HepG2 (cell line): Measurements from ENCODE around the gene GPA33. TPM values are rescaled to one million over a fixed set of nuclear protein-coding genes. Genes with fewer than 3 reads are reported as not detected.

Experiments used
- ATAC-seq: fragments of 200-7000 bp; cut with Tn5 transposase; 3 replicates; pipeline ENCODE4 v1.9.1; 2020; ENCODE audit warnings: mild to moderate bottlenecking, moderate library complexity
- BruUV-seq: library from RNA; stranded (reverse); fragments of 400-500 nt; replicated peaks from 2 replicates; lab custom pipeline; 2021; lab: Mats Ljungman, UMichigan
- CTCF ChIA-PET: fragments of 300-600 bp; formaldehyde crosslinking; extraction: SDS; loops from one replicate; lab custom pipeline; 2021; ENCODE audit warnings: low total read pairs, inconsistent platforms, low intra/inter-chr PET ratio; lab: Yijun Ruan, JAX
- POLR2A ChIA-PET: fragments of 350-600 bp; sonication (Branson Sonifier 250); formaldehyde crosslinking; loops from one replicate; lab custom pipeline; 2020; ENCODE audit warnings: antibody characterized with exemption, inconsistent platforms; lab: Yijun Ruan, JAX
- DNase-seq: peaks from one replicate; pipeline ENCODE4 v3.0.0-alpha.2; 2015; ENCODE audit warnings: low spot score
- FAIRE-seq: peaks from 3 replicates; lab custom pipeline; 2011; peaks lifted over from hg19 to GRCh38; lab: Jason Lieb, UNC
- H2AFZ ChIP-seq: one replicate; pipeline ENCODE4 v1.6.1; 2011; ENCODE audit warnings: low read length, inconsistent platforms
- H3K27ac ChIP-seq: fragments of 300-600 bp; 3 replicates; pipeline ENCODE4 v1.8.0; 2011; ENCODE audit warnings: mixed run types, mild to moderate bottlenecking, mixed read lengths, low read length, inconsistent platforms; ENCODE audit not compliant: insufficient read depth; ENCODE audit errors: extremely low read length
- H3K27me3 ChIP-seq, 2 experiments: fragments of 200-600 bp in 1 of 2; 2 replicates in 1 of 2; 3 replicates in 1 of 2; pipeline versions ENCODE4 v1.6.0 to v1.8.0; 2011; ENCODE audit warnings: low read length in 2 of 2, mild to moderate bottlenecking in 2 of 2, moderate library complexity in 2 of 2, inconsistent platforms in 1 of 2; ENCODE audit not compliant: insufficient read depth in 2 of 2, control insufficient read depth in 1 of 2
- H3K36me3 ChIP-seq, 2 experiments: fragments of 200-600 bp in 1 of 2; replicated peaks in 1 of 2; 2 replicates in 1 of 2; 3 replicates in 1 of 2; pipeline versions ENCODE4 v1.5.1 to v1.8.0; 2011; ENCODE audit warnings: low read length in 2 of 2, inconsistent platforms in 1 of 2; ENCODE audit not compliant: insufficient read depth in 2 of 2, control insufficient read depth in 1 of 2
- H3K4me1 ChIP-seq: 2 replicates; pipeline ENCODE4 v1.5.1; 2012; ENCODE audit warnings: low read length, inconsistent platforms; ENCODE audit not compliant: insufficient read depth
- H3K4me2 ChIP-seq: 2 replicates; pipeline ENCODE4 v1.6.0; 2011; ENCODE audit warnings: low read depth, low read length, inconsistent platforms
- H3K4me3 ChIP-seq, 3 experiments: fragments of 200-600 bp in 1 of 3; sonication (generic), shearing (Covaris generic) in 1 of 3; replicated peaks in 1 of 3; 2 replicates each; pipeline ENCODE4 v1.5.1; 2011 to 2016; ENCODE audit warnings: low read length in 3 of 3, inconsistent platforms in 2 of 3, low read depth in 2 of 3, mild to moderate bottlenecking in 2 of 3, control low read depth in 1 of 3, mixed read lengths in 1 of 3; ENCODE audit not compliant: insufficient read depth in 1 of 3
- H3K79me2 ChIP-seq: one replicate; pipeline ENCODE4 v1.6.1; 2011; ENCODE audit warnings: low read length, inconsistent platforms; ENCODE audit not compliant: insufficient read depth
- H3K9ac ChIP-seq: 2 replicates; pipeline ENCODE4 v1.6.0; 2011; ENCODE audit warnings: mild to moderate bottlenecking, low read depth, low read length, inconsistent platforms; ENCODE audit not compliant: insufficient read depth
- H3K9me3 ChIP-seq: 2 replicates; pipeline ENCODE4 v1.5.1; 2012; ENCODE audit warnings: mild to moderate bottlenecking, low read length
- H4K20me1 ChIP-seq: 2 replicates; pipeline ENCODE4 v1.6.0; 2011; ENCODE audit warnings: inconsistent platforms, mild to moderate bottlenecking, low read length, moderate library complexity; ENCODE audit not compliant: insufficient read depth
- GABPA ChIP-seq, 2 experiments: IDR thresholded peaks; 2 replicates each; pipeline ENCODE4 v1.6.1; 2011 to 2016; ENCODE audit warnings: low read depth in 2 of 2, low read length in 1 of 2, missing biosample characterization in 1 of 2, missing genetic modification characterization in 1 of 2
- NFAT5 ChIP-seq: sonication (generic); formaldehyde crosslinking; IDR thresholded peaks from 2 replicates; pipeline ENCODE4 v1.4.0; 2020; ENCODE audit warnings: missing genetic modification reagents
- NPAS2 ChIP-seq: sonication (generic); formaldehyde crosslinking; IDR thresholded peaks from 2 replicates; pipeline ENCODE4 v1.8.0; 2022; ENCODE audit warnings: mild to moderate bottlenecking, missing genetic modification reagents, borderline replicate concordance
- RCOR2 ChIP-seq: IDR thresholded peaks from 2 replicates; pipeline ENCODE4 v1.6.1; 2016; ENCODE audit warnings: missing biosample characterization, missing genetic modification reagents
- SNRNP70 ChIP-seq: fragments of 200-400 bp; formaldehyde crosslinking; IDR thresholded peaks from 2 replicates; pipeline ENCODE4 v1.6.1; 2017; ENCODE audit warnings: mild to moderate bottlenecking, low read depth, low read length, moderate library complexity
- WIZ ChIP-seq: sonication (generic); formaldehyde crosslinking; IDR thresholded peaks from 2 replicates; pipeline ENCODE4 v1.5.1; 2020; ENCODE audit warnings: mild to moderate bottlenecking, missing genetic modification reagents
- ZMAT5 ChIP-seq: sonication (generic); formaldehyde crosslinking; IDR thresholded peaks from 2 replicates; pipeline ENCODE4 v1.5.0; 2020; ENCODE audit warnings: mild to moderate bottlenecking, low read depth, missing genetic modification reagents, borderline replicate concordance
- ZNF34 ChIP-seq: sonication (generic); formaldehyde crosslinking; IDR thresholded peaks from 2 replicates; pipeline ENCODE4 v1.4.0; 2020; ENCODE audit warnings: mild to moderate bottlenecking, missing genetic modification reagents, borderline replicate concordance
- ZNF382 ChIP-seq: sonication (generic); formaldehyde crosslinking; IDR thresholded peaks from 2 replicates; pipeline ENCODE4 v1.5.0; 2020; ENCODE audit warnings: missing genetic modification reagents, mild to moderate bottlenecking, borderline replicate concordance
- ZNF670 ChIP-seq: sonication (generic); formaldehyde crosslinking; IDR thresholded peaks from 2 replicates; pipeline ENCODE4 v1.8.0; 2022; ENCODE audit warnings: mild to moderate bottlenecking, missing genetic modification reagents, borderline replicate concordance
- WGBS: methylation state at CpG from one replicate; pipeline ENCODE4 v1.1.6; 2017; ENCODE audit warnings: low lambda C conversion rate; 5-methylcytosine and 5-hydroxymethylcytosine counted together
- in situ Hi-C: cut with HindIII; loops from 2 replicates; pipeline ENCODE4 v1.10.0; 2017; ENCODE audit warnings: low pct_unique_long_range_greater_than_20kb; ENCODE audit not compliant: extremely low pct_ligation_motif_present
- intact Hi-C: fragments of 100-400 bp; cut with micrococcal nuclease; formaldehyde crosslinking; loops from one replicate; pipeline ENCODE4 v1.10.0; 2022; ENCODE audit not compliant: unreplicated experiment
- polyA plus RNA-seq, 8 experiments: library from polyadenylated mRNA; depleted of rRNA in 3 of 8; stranded (reverse) in 7 of 8; unstranded in 1 of 8; fragments of >200 nt; fragmentation: Illumina TruSeq in 4 of 8; extraction: Trizol in 4 of 8; gene quantifications; 2 replicates each; pipeline versions ENCODE4 v1.2.1 to v1.2.3, GENCODE V29; 2011 to 2016; ENCODE audit warnings: low read depth in 4 of 8, missing spikeins in 1 of 8, mixed read lengths in 1 of 8; ENCODE audit not compliant: insufficient read depth in 1 of 8
- total RNA-seq, 5 experiments: library from RNA; depleted of rRNA; stranded (reverse); fragments of >200 nt; fragmentation: Illumina TruSeq; extraction: Trizol; gene quantifications; 2 replicates each; pipeline ENCODE4 v1.2.3, GENCODE V29; 2016; ENCODE audit warnings: low read depth in 1 of 5
- TF ChIP-seq, protein P1 (sequence below): IDR thresholded peaks from 2 replicates; pipeline ENCODE4 v1.6.1; 2016; ENCODE audit warnings: missing biosample characterization, missing genetic modification reagents, low read depth

GPA33 gene
- total and polyA plus RNA-seq, 2 of the 13 experiments (the other 11 are each of a cell fraction or from before 2014, with no cell fraction given): not detected

DNA sequence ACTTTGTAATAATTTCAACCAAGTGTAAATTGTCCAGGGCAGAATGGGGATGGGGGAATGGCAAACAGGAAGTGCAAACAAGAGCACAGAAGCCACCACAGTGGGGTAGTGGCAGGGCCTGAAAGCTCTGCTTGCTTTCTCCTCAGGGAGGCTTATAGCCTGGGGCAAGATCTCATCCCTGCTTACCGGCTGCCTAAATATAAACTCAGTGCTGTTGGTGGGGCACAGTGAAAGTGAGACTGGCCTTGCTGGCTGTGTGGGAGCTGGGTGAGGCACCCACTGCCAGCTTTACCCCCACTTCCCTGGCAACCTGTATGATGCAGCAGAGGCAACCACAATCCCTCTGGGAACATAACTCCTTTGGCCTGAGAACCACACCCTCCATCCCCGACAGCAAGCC lies 18.9 kb upstream of the GPA33 start:
- H3K27ac ChIP-seq: no peak overlapping the region
- H2AFZ ChIP-seq: no peak overlapping the region
- no peak overlapping the region for H3K9ac ChIP-seq
- no peaks in the 10 kb centered on the region for H3K36me3 ChIP-seq
- no peaks in the 10 kb centered on the region for H3K9me3 ChIP-seq
- ChIA-PET CTCF (no interaction called here), POLR2A (no interaction called here)
- DNase-seq (no peak), FAIRE-seq (no peak), ATAC-seq (peak; percentile 56)
- H3K4me2 ChIP-seq: no peak overlapping the region; the same call in 1 of the 2 replicates
- peaks cover 9% of the 10 kb centered on the region; the same call in 1 of the 2 replicates for H3K4me1 ChIP-seq
- TF ChIP-seq GABPA (IDR thresholded peaks at IDR 0.05; ENCODE audit: low read depth, low read length) (no peak), GABPA (CRISPR knock-in tag; IDR thresholded peaks at IDR 0.05; ENCODE audit: low read depth) (0 out of 2 replicates have a peak, but pooled peaks have one; percentile 25), ZNF670 (no peak)
- H3K4me3 ChIP-seq: no peak overlapping the region
- 6% methylated on average over 2 of the region's 2 CpGs for WGBS
- no peaks in the 10 kb centered on the region for H4K20me1 ChIP-seq
- H3K79me2 ChIP-seq: no peaks in the 10 kb centered on the region
- H3K27me3 ChIP-seq: peaks cover 0 to 26% of the 10 kb centered on the region in 2 experiments; a peak in 3 of 5 replicates
- in situ Hi-C loops (no loop called here), intact Hi-C loops (no loop called here)
- BruUV-seq: no TSS peak

DNA sequence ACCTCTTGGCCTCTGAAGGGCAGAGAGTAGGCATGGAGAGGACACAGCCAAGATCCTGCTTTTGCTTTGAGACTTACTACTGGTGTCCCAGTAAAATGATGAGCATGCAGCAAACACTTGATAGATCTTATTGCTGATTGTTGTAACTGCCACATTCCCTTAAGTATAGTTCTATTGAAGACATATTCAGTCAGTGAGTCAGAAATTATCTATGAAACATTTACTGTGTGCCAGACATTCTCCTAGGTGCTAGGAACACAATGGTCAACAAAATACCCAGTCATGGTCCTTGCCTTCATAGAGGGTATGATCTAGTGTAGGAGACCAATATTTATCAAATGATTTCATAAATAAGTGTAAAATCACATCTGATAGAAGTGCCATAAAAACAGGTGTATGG lies 17.3 kb upstream of the GPA33 start:
- no peak overlapping the region for H3K27ac ChIP-seq
- ChIA-PET CTCF (no interaction called here), POLR2A (no interaction called here)
- TF ChIP-seq ZNF34 (CRISPR knock-in tag) (no peak), WIZ (CRISPR knock-in tag) (no peak), RCOR2 (CRISPR knock-in tag) (no peak), NPAS2 (CRISPR knock-in tag) (no peak), NFAT5 (CRISPR knock-in tag) (no peak), ZMAT5 (CRISPR knock-in tag) (no peak), SNRNP70 (no peak), ZNF382 (CRISPR knock-in tag) (no peak)
- TF ChIP-seq, protein P1, sequence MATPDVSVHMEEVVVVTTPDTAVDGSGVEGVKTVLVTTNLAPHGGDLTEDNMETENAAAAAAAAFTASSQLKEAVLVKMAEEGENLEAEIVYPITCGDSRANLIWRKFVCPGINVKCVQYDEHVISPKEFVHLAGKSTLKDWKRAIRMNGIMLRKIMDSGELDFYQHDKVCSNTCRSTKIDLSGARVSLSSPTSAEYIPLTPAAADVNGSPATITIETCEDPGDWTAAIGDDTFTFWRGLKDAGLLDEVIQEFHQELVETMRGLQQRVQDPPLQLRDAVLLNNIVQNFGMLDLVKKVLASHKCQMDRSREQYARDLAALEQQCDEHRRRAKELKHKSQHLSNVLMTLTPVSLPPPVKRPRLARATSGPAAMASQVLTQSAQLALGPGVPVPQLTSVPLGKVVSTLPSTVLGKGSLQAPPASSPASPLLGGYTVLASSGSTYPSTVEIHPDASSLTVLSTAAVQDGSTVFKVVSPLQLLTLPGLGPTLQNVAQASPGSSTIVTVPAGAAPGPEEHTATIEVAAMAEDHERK (CRISPR knock-in tag): no peak

More for the DNA sequence above, 17.3 kb upstream of the GPA33 start:
- H3K27me3 ChIP-seq: peaks cover 0 to 36% of the 10 kb centered on the region in 2 experiments; a peak in 3 of 5 replicates
- H3K4me2 ChIP-seq: no peak overlapping the region
- no peak overlapping the region for H2AFZ ChIP-seq
- no peak overlapping the region for H3K9ac ChIP-seq
- BruUV-seq: no TSS peak
- intact Hi-C loops (no loop called here), in situ Hi-C loops (no loop called here)
- H3K36me3 ChIP-seq: no peaks in the 10 kb centered on the region
- H4K20me1 ChIP-seq: no peaks in the 10 kb centered on the region
- H3K4me1 ChIP-seq: peaks cover 9% of the 10 kb centered on the region; the same call in 1 of the 2 replicates
- H3K79me2 ChIP-seq: no peaks in the 10 kb centered on the region
- FAIRE-seq: no peak
- no peak for ATAC-seq
- no peak for DNase-seq
- H3K4me3 ChIP-seq: no peak overlapping the region
- H3K9me3 ChIP-seq: no peaks in the 10 kb centered on the region
